ENCODE measurements around the gene METTL25B.

The METTL25B gene

GRCh38 chr1:156767879-156768604 lies 39.8 kb downstream of the METTL25B start:
- Histone ChIP-seq H3K9ac (ENCODE audit: low read depth, low read length, poor library complexity) (peak overlapping the region; percentile 98), H2AK5ac (ENCODE audit: low read depth, low read length) (peak overlapping the region; percentile 86), H2BK12ac (ENCODE audit: low read length) (no peak overlapping the region), H2AFZ (ENCODE audit: low read length) (peak overlapping the region; percentile 57), H3K4me1 (ENCODE audit: control insufficient read depth in 2 of 2, insufficient read depth in 1 of 2, low read depth in 1 of 2, low read length in 2 of 2) (peaks cover 14 to 16% of the 10 kb centered on the region in 2 donors), H3K14ac (ENCODE audit: low read length) (peak overlapping the region; percentile 72), H3K27ac (replicated peaks; ENCODE audit: low read length) (peak overlapping the region; percentile 71), H3K18ac (ENCODE audit: low read length) (peak overlapping the region; percentile 96), H3K27me3 (ENCODE audit: control insufficient read depth in 3 of 3, insufficient read depth in 3 of 3, low read depth in 1 of 3, low read length in 3 of 3) (no peaks in the 10 kb centered on the region), H2BK5ac (ENCODE audit: low read length) (no peak overlapping the region), H2BK15ac (ENCODE audit: low read length) (no peak overlapping the region), H3K4me3 (ENCODE audit: low read length in 2 of 2) (peak overlapping the region; percentile 83 to 93), H3K36me3 (replicated peaks in 1 of 2; ENCODE audit: control insufficient read depth in 2 of 2, insufficient read depth in 2 of 2, low read length in 2 of 2) (peaks cover 5 to 41% of the 10 kb centered on the region in 2 donors), H3K23ac (ENCODE audit: low read depth, low read length, poor library complexity) (peak overlapping the region; percentile 87), H3K4ac (ENCODE audit: low read length) (no peak overlapping the region), H3K79me1 (ENCODE audit: low read depth, low read length) (peaks cover 4% of the 10 kb centered on the region), H3K9me3 (replicated peaks in 1 of 2; ENCODE audit: control insufficient read depth in 2 of 2, insufficient read depth in 1 of 2, low read depth in 1 of 2, low read length in 2 of 2) (no peaks in the 10 kb centered on the region), H4K8ac (ENCODE audit: low read depth, low read length) (no peak overlapping the region), H4K91ac (ENCODE audit: low read depth, low read length, poor library complexity) (no peak overlapping the region), H3K4me2 (ENCODE audit: insufficient read depth, low read length, poor library complexity, severe bottlenecking) (peak overlapping the region; percentile 79), H2BK120ac (ENCODE audit: low read depth, low read length) (no peak overlapping the region)
- no CpG with 5 or more reads among the region's 31 CpGs for WGBS, 2 donors (ENCODE audit: extremely low coverage in 2 of 2, insufficient read length in 2 of 2, insufficient replicate concordance in 1 of 2)
- peak; percentile 49 for DNase-seq (ENCODE audit: low spot score)

DNA sequence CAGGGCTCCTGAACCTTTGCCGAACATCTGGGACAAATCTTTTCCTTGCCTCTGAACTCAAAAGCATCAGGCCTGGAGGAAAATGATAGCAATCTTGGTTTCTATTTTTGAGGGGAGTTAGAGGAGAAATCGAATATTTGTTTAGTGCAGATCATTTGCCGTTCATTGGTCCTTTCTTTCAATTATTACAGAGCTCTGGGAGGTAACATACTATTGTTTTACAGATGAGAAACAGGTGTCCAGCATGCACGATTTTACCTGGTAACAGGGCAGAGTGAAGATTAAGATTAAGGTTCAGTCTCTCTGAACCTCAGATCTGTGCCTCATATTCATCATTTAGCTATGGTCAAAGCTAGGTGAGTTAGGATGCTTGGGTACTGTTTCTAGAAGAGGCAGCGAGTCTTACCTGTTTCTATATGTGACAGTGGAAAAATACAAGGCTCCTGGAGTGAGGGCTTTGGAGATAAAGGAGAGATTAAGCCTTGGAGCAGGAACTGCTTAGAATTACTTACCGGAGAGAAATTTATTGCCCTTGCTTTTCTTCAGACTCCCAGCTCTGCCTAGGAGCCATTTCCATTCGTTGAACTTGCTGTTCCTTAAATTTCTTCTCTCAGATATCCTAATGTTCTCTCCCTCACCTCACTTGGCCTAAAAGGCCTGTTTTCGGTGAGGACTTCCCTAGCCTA lies 40.5 kb downstream of the METTL25B start:
- peaks cover 9% of the 10 kb centered on the region for H3K79me1 ChIP-seq (ENCODE audit: low read depth, low read length)
- WGBS, 2 donors (ENCODE audit: extremely low coverage in 2 of 2, insufficient read length in 2 of 2, insufficient replicate concordance in 1 of 2): no CpG with 5 or more reads among the region's 8 CpGs
- no peak overlapping the region for H2BK5ac ChIP-seq (ENCODE audit: low read length)
- no peak overlapping the region for H3K27ac ChIP-seq (replicated peaks; ENCODE audit: low read length)
- no peak overlapping the region for H2BK120ac ChIP-seq (ENCODE audit: low read depth, low read length)
- H2BK15ac ChIP-seq (ENCODE audit: low read length): no peak overlapping the region
- H3K4ac ChIP-seq (ENCODE audit: low read length): no peak overlapping the region
- H3K23ac ChIP-seq (ENCODE audit: low read depth, low read length, poor library complexity): no peak overlapping the region
- no peak overlapping the region for H2AK5ac ChIP-seq (ENCODE audit: low read depth, low read length)
- no peak overlapping the region for H4K8ac ChIP-seq (ENCODE audit: low read depth, low read length)
- H4K91ac ChIP-seq (ENCODE audit: low read depth, low read length, poor library complexity): no peak overlapping the region
- peak overlapping the region; percentile 98 for H3K9ac ChIP-seq (ENCODE audit: low read depth, low read length, poor library complexity)
- no peak overlapping the region for H2AFZ ChIP-seq (ENCODE audit: low read length)
- no peak for DNase-seq (ENCODE audit: low spot score)
- no peak overlapping the region for H3K14ac ChIP-seq (ENCODE audit: low read length)
- peaks cover 5 to 48% of the 10 kb centered on the region in 2 donors for H3K36me3 ChIP-seq (replicated peaks in 1 of 2; ENCODE audit: control insufficient read depth in 2 of 2, insufficient read depth in 2 of 2, low read length in 2 of 2)
- H2BK12ac ChIP-seq (ENCODE audit: low read length): no peak overlapping the region
- no peaks in the 10 kb centered on the region for H3K9me3 ChIP-seq (replicated peaks in 1 of 2; ENCODE audit: control insufficient read depth in 2 of 2, insufficient read depth in 1 of 2, low read depth in 1 of 2, low read length in 2 of 2)
- peaks cover 14 to 16% of the 10 kb centered on the region in 2 donors for H3K4me1 ChIP-seq (ENCODE audit: control insufficient read depth in 2 of 2, insufficient read depth in 1 of 2, low read depth in 1 of 2, low read length in 2 of 2)
- peak overlapping the region; percentile 83 to 93 for H3K4me3 ChIP-seq (ENCODE audit: low read length in 2 of 2)
- peak overlapping the region; percentile 79 for H3K4me2 ChIP-seq (ENCODE audit: insufficient read depth, low read length, poor library complexity, severe bottlenecking)
- no peaks in the 10 kb centered on the region for H3K27me3 ChIP-seq (ENCODE audit: control insufficient read depth in 3 of 3, insufficient read depth in 3 of 3, low read depth in 1 of 3, low read length in 3 of 3)
- H3K18ac ChIP-seq (ENCODE audit: low read length): no peak overlapping the region

- H2AFZ ChIP-seq (ENCODE audit: low read length): no peak overlapping the region
- H3K18ac ChIP-seq (ENCODE audit: low read length): no peak overlapping the region
- H2BK120ac ChIP-seq (ENCODE audit: low read depth, low read length): no peak overlapping the region
- H3K4me2 ChIP-seq (ENCODE audit: insufficient read depth, low read length, poor library complexity, severe bottlenecking): no peak overlapping the region
- no peak overlapping the region for H3K4me3 ChIP-seq (ENCODE audit: low read length in 2 of 2)
- no peak overlapping the region for H3K27ac ChIP-seq (replicated peaks; ENCODE audit: low read length)
- H2AK5ac ChIP-seq (ENCODE audit: low read depth, low read length): no peak overlapping the region
- no peak overlapping the region for H2BK15ac ChIP-seq (ENCODE audit: low read length)
- no peak overlapping the region for H3K4ac ChIP-seq (ENCODE audit: low read length)
- peaks cover 9% of the 10 kb centered on the region for H3K79me1 ChIP-seq (ENCODE audit: low read depth, low read length)
- H2BK5ac ChIP-seq (ENCODE audit: low read length): no peak overlapping the region
- H3K23ac ChIP-seq (ENCODE audit: low read depth, low read length, poor library complexity): no peak overlapping the region
- H3K9me3 ChIP-seq (replicated peaks in 1 of 2; ENCODE audit: control insufficient read depth in 2 of 2, insufficient read depth in 1 of 2, low read depth in 1 of 2, low read length in 2 of 2): no peaks in the 10 kb centered on the region
- no peak overlapping the region for H3K9ac ChIP-seq (ENCODE audit: low read depth, low read length, poor library complexity)
- peaks cover 5 to 53% of the 10 kb centered on the region in 2 donors for H3K36me3 ChIP-seq (replicated peaks in 1 of 2; ENCODE audit: control insufficient read depth in 2 of 2, insufficient read depth in 2 of 2, low read length in 2 of 2)
- H3K14ac ChIP-seq (ENCODE audit: low read length): no peak overlapping the region
- H2BK12ac ChIP-seq (ENCODE audit: low read length): no peak overlapping the region
- no peak overlapping the region for H4K8ac ChIP-seq (ENCODE audit: low read depth, low read length)
- H3K27me3 ChIP-seq (ENCODE audit: control insufficient read depth in 3 of 3, insufficient read depth in 3 of 3, low read depth in 1 of 3, low read length in 3 of 3): no peaks in the 10 kb centered on the region
- H4K91ac ChIP-seq (ENCODE audit: low read depth, low read length, poor library complexity): no peak overlapping the region
- DNase-seq (ENCODE audit: low spot score): no peak
- H3K4me1 ChIP-seq (ENCODE audit: control insufficient read depth in 2 of 2, insufficient read depth in 1 of 2, low read depth in 1 of 2, low read length in 2 of 2): peaks cover 7 to 10% of the 10 kb centered on the region in 2 donors
- WGBS, 2 donors (ENCODE audit: extremely low coverage in 2 of 2, insufficient read length in 2 of 2, insufficient replicate concordance in 1 of 2): no CpG with 5 or more reads among the region's 3 CpGs
Measured at GRCh38 chr1:156772222-156772621, 44.0 kb downstream of the METTL25B start.

GRCh38 chr1:156772728-156773497 lies 44.6 kb downstream of the METTL25B start:
- Histone ChIP-seq H4K91ac (ENCODE audit: low read depth, low read length, poor library complexity) (no peak overlapping the region), H2AFZ (ENCODE audit: low read length) (no peak overlapping the region), H3K4me2 (ENCODE audit: insufficient read depth, low read length, poor library complexity, severe bottlenecking) (no peak overlapping the region), H3K36me3 (replicated peaks in 1 of 2; ENCODE audit: control insufficient read depth in 2 of 2, insufficient read depth in 2 of 2, low read length in 2 of 2) (peaks cover 5 to 53% of the 10 kb centered on the region in 2 donors), H3K18ac (ENCODE audit: low read length) (no peak overlapping the region), H2AK5ac (ENCODE audit: low read depth, low read length) (no peak overlapping the region), H3K27me3 (ENCODE audit: control insufficient read depth in 3 of 3, insufficient read depth in 3 of 3, low read depth in 1 of 3, low read length in 3 of 3) (no peaks in the 10 kb centered on the region), H3K9me3 (replicated peaks in 1 of 2; ENCODE audit: control insufficient read depth in 2 of 2, insufficient read depth in 1 of 2, low read depth in 1 of 2, low read length in 2 of 2) (no peaks in the 10 kb centered on the region), H2BK5ac (ENCODE audit: low read length) (no peak overlapping the region), H3K79me1 (ENCODE audit: low read depth, low read length) (peaks cover 8% of the 10 kb centered on the region), H4K8ac (ENCODE audit: low read depth, low read length) (no peak overlapping the region), H2BK12ac (ENCODE audit: low read length) (no peak overlapping the region), H2BK15ac (ENCODE audit: low read length) (no peak overlapping the region), H3K14ac (ENCODE audit: low read length) (no peak overlapping the region), H3K4me3 (ENCODE audit: low read length in 2 of 2) (no peak overlapping the region), H3K27ac (replicated peaks; ENCODE audit: low read length) (no peak overlapping the region), H3K4me1 (ENCODE audit: control insufficient read depth in 2 of 2, insufficient read depth in 1 of 2, low read depth in 1 of 2, low read length in 2 of 2) (peaks cover 7 to 10% of the 10 kb centered on the region in 2 donors), H3K9ac (ENCODE audit: low read depth, low read length, poor library complexity) (no peak overlapping the region), H2BK120ac (ENCODE audit: low read depth, low read length) (no peak overlapping the region), H3K4ac (ENCODE audit: low read length) (no peak overlapping the region), H3K23ac (ENCODE audit: low read depth, low read length, poor library complexity) (no peak overlapping the region)
- no peak for DNase-seq (ENCODE audit: low spot score)
- WGBS, 2 donors (ENCODE audit: extremely low coverage in 2 of 2, insufficient read length in 2 of 2, insufficient replicate concordance in 1 of 2): no CpG with 5 or more reads among the region's 9 CpGs

Data from neuronal stem cell (in vitro differentiated cells).